ENCODE results near the gene PLA2G2E. TPM values are rescaled to one million over a fixed set of nuclear protein-coding genes. Genes with fewer than 3 reads are reported as not detected.

Gene PLA2G2E
- total and polyA plus RNA-seq, 5 donors from 2014 or later, result not detected

DNA sequence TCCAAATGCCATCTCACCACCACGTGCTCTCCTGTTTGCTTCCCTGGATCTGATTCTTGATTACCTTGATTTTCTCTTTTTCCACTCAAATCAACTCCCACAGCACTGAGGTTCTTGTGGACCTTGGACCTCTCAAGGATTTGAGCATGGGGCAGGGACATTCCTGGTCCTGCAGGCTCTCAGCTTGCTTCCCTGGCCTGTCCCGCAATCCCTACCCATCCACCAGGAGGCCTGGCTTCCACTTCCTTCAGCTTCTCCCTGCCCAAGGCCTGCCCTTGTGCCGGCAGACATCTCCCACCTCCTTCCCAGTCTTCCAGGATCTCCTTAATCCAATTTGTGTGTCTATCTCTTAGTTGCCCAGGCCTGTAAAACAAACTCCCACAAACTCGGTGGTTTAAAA, 34.4 kb upstream of the PLA2G2E start:
- no peak for DNase-seq
- no peaks in the 10 kb centered on the region for H3K9me3 ChIP-seq (ENCODE audit: control insufficient read depth in 2 of 2, low read length in 2 of 2)
- Mint-ChIP-seq H3K9me3 (peaks cover 0 to 9% (median 3%) of the 10 kb centered on the region in 7 donors), H3K4me1 (no peaks in the 10 kb centered on the region), H3K27ac (no peak overlapping the region), H3K4me3 (no peak overlapping the region), H3K27me3 (peaks cover 24% of the 10 kb centered on the region), H3K36me3 (no peaks in the 10 kb centered on the region)
- no peak for ATAC-seq (ENCODE audit: low read depth in 2 of 2)
- H3K4me3 ChIP-seq (ENCODE audit: low read depth, low read length), result no peak overlapping the region
- peaks cover 2% of the 10 kb centered on the region for H3K27me3 ChIP-seq (ENCODE audit: control insufficient read depth, insufficient read depth, low read length)
- no peaks in the 10 kb centered on the region for H3K36me3 ChIP-seq (ENCODE audit: control insufficient read depth, insufficient read depth, low read length)
- H3K4me1 ChIP-seq (ENCODE audit: control insufficient read depth, insufficient read depth, low read length, poor library complexity, severe bottlenecking), result no peaks in the 10 kb centered on the region
- no peak overlapping the region for H3K27ac ChIP-seq (ENCODE audit: insufficient read depth, low read length, poor library complexity, severe bottlenecking)

DNA sequence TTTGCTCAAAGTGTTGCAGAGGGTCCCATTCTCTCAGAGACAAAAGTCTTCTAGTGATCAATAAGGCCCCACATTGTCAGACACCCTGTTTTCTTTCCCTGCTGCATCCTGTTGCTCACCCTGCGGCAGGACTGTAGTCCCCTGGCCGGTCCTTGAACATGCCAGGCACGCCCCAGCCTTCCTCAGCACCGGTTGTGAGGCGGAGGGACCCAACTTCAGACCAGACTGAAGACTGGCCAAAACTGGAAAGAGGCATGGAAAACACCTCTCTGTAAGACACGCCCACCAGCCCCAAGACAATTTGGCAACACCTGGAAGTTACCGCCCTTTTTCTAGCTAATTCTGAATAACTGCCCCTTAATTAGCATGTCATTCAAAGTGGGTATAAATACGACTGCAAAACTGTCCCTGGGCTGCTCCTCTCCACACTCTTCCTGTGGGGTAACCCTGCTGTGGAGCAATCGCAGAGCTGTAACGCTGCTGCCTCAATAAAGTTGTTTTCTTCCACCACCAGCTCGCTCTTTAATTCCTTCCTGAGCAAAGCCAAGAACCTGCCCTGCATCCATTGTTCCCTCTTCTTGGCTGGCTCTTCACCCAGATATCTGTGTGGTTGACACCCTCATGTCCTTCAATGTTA, 32.2 kb upstream of the PLA2G2E start:
- no peak for DNase-seq
- H3K36me3 Mint-ChIP-seq, result no peaks in the 10 kb centered on the region
- H3K27me3 Mint-ChIP-seq, result peaks cover 23% of the 10 kb centered on the region
- no peaks in the 10 kb centered on the region for H3K4me1 Mint-ChIP-seq
- no peak overlapping the region for H3K27ac ChIP-seq (ENCODE audit: insufficient read depth, low read length, poor library complexity, severe bottlenecking)
- H3K4me3 ChIP-seq (ENCODE audit: low read depth, low read length), result no peak overlapping the region
- H3K4me3 Mint-ChIP-seq, result no peak overlapping the region
- H3K4me1 ChIP-seq (ENCODE audit: control insufficient read depth, insufficient read depth, low read length, poor library complexity, severe bottlenecking), result no peaks in the 10 kb centered on the region
- H3K9me3 Mint-ChIP-seq, result peaks cover 0 to 6% (median 2%) of the 10 kb centered on the region in 7 donors
- ATAC-seq (ENCODE audit: low read depth in 2 of 2), result no peak
- H3K27ac Mint-ChIP-seq, result no peak overlapping the region
- no peaks in the 10 kb centered on the region for H3K9me3 ChIP-seq (ENCODE audit: control insufficient read depth in 2 of 2, low read length in 2 of 2)
- no peaks in the 10 kb centered on the region for H3K36me3 ChIP-seq (ENCODE audit: control insufficient read depth, insufficient read depth, low read length)
- peaks cover 2% of the 10 kb centered on the region for H3K27me3 ChIP-seq (ENCODE audit: control insufficient read depth, insufficient read depth, low read length)

- Histone ChIP-seq H3K4me3 (ENCODE audit: low read depth, low read length) (no peak overlapping the region), H3K9me3 (ENCODE audit: control insufficient read depth in 2 of 2, low read length in 2 of 2) (no peaks in the 10 kb centered on the region), H3K27me3 (ENCODE audit: control insufficient read depth, insufficient read depth, low read length) (peaks cover 4% of the 10 kb centered on the region), H3K36me3 (ENCODE audit: control insufficient read depth, insufficient read depth, low read length) (no peaks in the 10 kb centered on the region), H3K4me1 (ENCODE audit: control insufficient read depth, insufficient read depth, low read length, poor library complexity, severe bottlenecking) (no peaks in the 10 kb centered on the region), H3K27ac (ENCODE audit: insufficient read depth, low read length, poor library complexity, severe bottlenecking) (no peak overlapping the region)
- Mint-ChIP-seq H3K4me3 (no peak overlapping the region), H3K27ac (no peak overlapping the region), H3K27me3 (peaks cover 24% of the 10 kb centered on the region), H3K4me1 (no peaks in the 10 kb centered on the region), H3K9me3 (peaks cover 0 to 6% (median 2%) of the 10 kb centered on the region in 7 donors), H3K36me3 (no peaks in the 10 kb centered on the region)
- no peak for DNase-seq
- no peak for ATAC-seq (ENCODE audit: low read depth in 2 of 2)
These were observed 30.6 kb upstream of the PLA2G2E start for GRCh38 chr1:19954059-19954458.

DNA sequence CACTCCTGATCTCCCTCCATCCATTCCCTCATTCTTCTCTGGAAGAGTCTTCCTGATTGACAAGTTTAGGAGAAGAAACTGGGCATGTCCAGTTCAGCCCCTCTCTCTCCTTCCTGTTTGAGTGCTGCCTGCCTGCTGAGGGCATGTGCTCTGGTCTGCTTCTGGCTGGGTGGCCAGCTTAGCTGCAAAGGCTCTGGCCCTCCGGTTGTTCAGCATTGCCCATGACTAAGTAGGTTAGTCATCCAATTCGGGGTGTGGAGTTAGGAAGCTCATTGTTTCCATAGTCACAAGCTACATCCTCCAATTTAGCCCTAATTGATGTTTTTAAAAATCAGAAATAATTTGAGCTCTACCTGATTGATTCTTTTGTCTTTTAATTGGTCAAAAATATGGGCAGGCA, 25.6 kb upstream of the PLA2G2E start:
- no peaks in the 10 kb centered on the region for H3K9me3 ChIP-seq (ENCODE audit: control insufficient read depth in 2 of 2, low read length in 2 of 2)
- Mint-ChIP-seq H3K4me1 (no peaks in the 10 kb centered on the region), H3K27me3 (peaks cover 38% of the 10 kb centered on the region), H3K4me3 (no peak overlapping the region), H3K9me3 (peaks cover 0 to 5% (median 2%) of the 10 kb centered on the region in 7 donors), H3K27ac (no peak overlapping the region), H3K36me3 (no peaks in the 10 kb centered on the region)
- no peaks in the 10 kb centered on the region for H3K4me1 ChIP-seq (ENCODE audit: control insufficient read depth, insufficient read depth, low read length, poor library complexity, severe bottlenecking)
- H3K27me3 ChIP-seq (ENCODE audit: control insufficient read depth, insufficient read depth, low read length), result peaks cover 4% of the 10 kb centered on the region
- no peaks in the 10 kb centered on the region for H3K36me3 ChIP-seq (ENCODE audit: control insufficient read depth, insufficient read depth, low read length)
- DNase-seq, result no peak
- H3K27ac ChIP-seq (ENCODE audit: insufficient read depth, low read length, poor library complexity, severe bottlenecking), result no peak overlapping the region
- H3K4me3 ChIP-seq (ENCODE audit: low read depth, low read length), result no peak overlapping the region
- no peak for ATAC-seq (ENCODE audit: low read depth in 2 of 2)

GRCh38 chr1:19946971-19947370, 23.6 kb upstream of the PLA2G2E start:
- peaks cover 0 to 6% (median 0%) of the 10 kb centered on the region in 7 donors for H3K9me3 Mint-ChIP-seq
- H3K4me3 Mint-ChIP-seq, result no peak overlapping the region
- no peak for ATAC-seq (ENCODE audit: low read depth in 2 of 2)
- H3K27me3 Mint-ChIP-seq, result peaks cover 33% of the 10 kb centered on the region
- H3K9me3 ChIP-seq (ENCODE audit: control insufficient read depth in 2 of 2, low read length in 2 of 2), result no peaks in the 10 kb centered on the region
- peaks cover 3% of the 10 kb centered on the region for H3K27me3 ChIP-seq (ENCODE audit: control insufficient read depth, insufficient read depth, low read length)
- H3K4me3 ChIP-seq (ENCODE audit: low read depth, low read length), result no peak overlapping the region
- no peaks in the 10 kb centered on the region for H3K36me3 Mint-ChIP-seq
- H3K4me1 Mint-ChIP-seq, result no peaks in the 10 kb centered on the region
- H3K27ac ChIP-seq (ENCODE audit: insufficient read depth, low read length, poor library complexity, severe bottlenecking), result no peak overlapping the region
- no peaks in the 10 kb centered on the region for H3K4me1 ChIP-seq (ENCODE audit: control insufficient read depth, insufficient read depth, low read length, poor library complexity, severe bottlenecking)
- DNase-seq, result no peak
- H3K36me3 ChIP-seq (ENCODE audit: control insufficient read depth, insufficient read depth, low read length), result no peaks in the 10 kb centered on the region
- no peak overlapping the region for H3K27ac Mint-ChIP-seq

GRCh38 chr1:19946331-19946751, 22.9 kb upstream of the PLA2G2E start:
- Mint-ChIP-seq H3K9me3 (peaks cover 0 to 6% (median 0%) of the 10 kb centered on the region in 7 donors), H3K27ac (no peak overlapping the region), H3K36me3 (no peaks in the 10 kb centered on the region), H3K27me3 (peaks cover 33% of the 10 kb centered on the region), H3K4me3 (no peak overlapping the region), H3K4me1 (no peaks in the 10 kb centered on the region)
- H3K4me3 ChIP-seq (ENCODE audit: low read depth, low read length), result no peak overlapping the region
- H3K27ac ChIP-seq (ENCODE audit: insufficient read depth, low read length, poor library complexity, severe bottlenecking), result no peak overlapping the region
- H3K27me3 ChIP-seq (ENCODE audit: control insufficient read depth, insufficient read depth, low read length), result peaks cover 3% of the 10 kb centered on the region
- H3K9me3 ChIP-seq (ENCODE audit: control insufficient read depth in 2 of 2, low read length in 2 of 2), result no peaks in the 10 kb centered on the region
- no peaks in the 10 kb centered on the region for H3K36me3 ChIP-seq (ENCODE audit: control insufficient read depth, insufficient read depth, low read length)
- DNase-seq, result no peak
- H3K4me1 ChIP-seq (ENCODE audit: control insufficient read depth, insufficient read depth, low read length, poor library complexity, severe bottlenecking), result no peaks in the 10 kb centered on the region
- no peak for ATAC-seq (ENCODE audit: low read depth in 2 of 2)

- DNase-seq (no peak), ATAC-seq (ENCODE audit: low read depth in 2 of 2) (no peak)
- no peaks in the 10 kb centered on the region for H3K36me3 Mint-ChIP-seq
- no peaks in the 10 kb centered on the region for H3K9me3 ChIP-seq (ENCODE audit: control insufficient read depth in 2 of 2, low read length in 2 of 2)
- H3K36me3 ChIP-seq (ENCODE audit: control insufficient read depth, insufficient read depth, low read length), result no peaks in the 10 kb centered on the region
- H3K9me3 Mint-ChIP-seq, result peaks cover 0 to 6% (median 0%) of the 10 kb centered on the region in 7 donors
- H3K27me3 ChIP-seq (ENCODE audit: control insufficient read depth, insufficient read depth, low read length), result peaks cover 3% of the 10 kb centered on the region
- H3K4me3 Mint-ChIP-seq, result no peak overlapping the region
- H3K4me3 ChIP-seq (ENCODE audit: low read depth, low read length), result no peak overlapping the region
- no peaks in the 10 kb centered on the region for H3K4me1 Mint-ChIP-seq
- no peak overlapping the region for H3K27ac Mint-ChIP-seq
- no peaks in the 10 kb centered on the region for H3K4me1 ChIP-seq (ENCODE audit: control insufficient read depth, insufficient read depth, low read length, poor library complexity, severe bottlenecking)
- no peak overlapping the region for H3K27ac ChIP-seq (ENCODE audit: insufficient read depth, low read length, poor library complexity, severe bottlenecking)
- peaks cover 35% of the 10 kb centered on the region for H3K27me3 Mint-ChIP-seq
These were observed 22.5 kb upstream of the PLA2G2E start for GRCh38 chr1:19945914-19946313.

GRCh38 chr1:19942657-19943056, 19.2 kb upstream of the PLA2G2E start:
- Histone ChIP-seq H3K27ac (ENCODE audit: insufficient read depth, low read length, poor library complexity, severe bottlenecking) (no peak overlapping the region), H3K4me3 (ENCODE audit: low read depth, low read length) (no peak overlapping the region), H3K4me1 (ENCODE audit: control insufficient read depth, insufficient read depth, low read length, poor library complexity, severe bottlenecking) (no peaks in the 10 kb centered on the region), H3K27me3 (ENCODE audit: control insufficient read depth, insufficient read depth, low read length) (no peaks in the 10 kb centered on the region), H3K9me3 (ENCODE audit: control insufficient read depth in 2 of 2, low read length in 2 of 2) (no peaks in the 10 kb centered on the region), H3K36me3 (ENCODE audit: control insufficient read depth, insufficient read depth, low read length) (no peaks in the 10 kb centered on the region)
- ATAC-seq (ENCODE audit: low read depth in 2 of 2) (no peak), DNase-seq (no peak)
- H3K27me3 Mint-ChIP-seq, result peaks cover 30% of the 10 kb centered on the region
- no peak overlapping the region for H3K4me3 Mint-ChIP-seq
- H3K27ac Mint-ChIP-seq, result no peak overlapping the region
- peaks cover 0 to 6% (median 0%) of the 10 kb centered on the region in 7 donors for H3K9me3 Mint-ChIP-seq
- H3K36me3 Mint-ChIP-seq, result no peaks in the 10 kb centered on the region
- no peaks in the 10 kb centered on the region for H3K4me1 Mint-ChIP-seq

Data from CD4-positive, CD25-positive, alpha-beta regulatory T cell (primary cell).